Stimulated activated memory B cell treated with anti-CD40 and anti-IgM and Interleukin-4, amounts not matched to agents 10 μg/mL and 1 μg/mL and 100 μg/mL, for 72 hours (primary cell): ENCODE measurements around the gene DUSP5.
"Not testable (repeated sequence)": the region's sequence is repeated elsewhere in the genome, so short reads cannot be mapped to it uniquely, and the experiment has no call there.

ENCODE experiments used
- ATAC-seq: fragments of 150-1000 bp; cut with Tn5 transposase; 2 replicates; pipeline ENCODE4 v1.10.0; 2021
- H3K27ac Mint-ChIP-seq: one replicate; pipeline ENCODE4 v1.8.0; 2022; ENCODE audit warnings: mild to moderate bottlenecking, mixed read lengths
- H3K27me3 Mint-ChIP-seq: one replicate; pipeline ENCODE4 v1.8.0; 2022; ENCODE audit warnings: mixed read lengths
- H3K36me3 Mint-ChIP-seq: one replicate; pipeline ENCODE4 v1.8.0; 2022; ENCODE audit warnings: mixed read lengths
- H3K4me1 Mint-ChIP-seq: one replicate; pipeline ENCODE4 v1.8.0; 2022; ENCODE audit warnings: mixed read lengths
- H3K4me3 Mint-ChIP-seq: one replicate; pipeline ENCODE4 v1.8.0; 2022; ENCODE audit warnings: mild to moderate bottlenecking, moderate library complexity, mixed read lengths
- H3K9me3 Mint-ChIP-seq: one replicate; pipeline ENCODE4 v1.8.0; 2022; ENCODE audit warnings: mixed read lengths

The DUSP5 gene

DNA sequence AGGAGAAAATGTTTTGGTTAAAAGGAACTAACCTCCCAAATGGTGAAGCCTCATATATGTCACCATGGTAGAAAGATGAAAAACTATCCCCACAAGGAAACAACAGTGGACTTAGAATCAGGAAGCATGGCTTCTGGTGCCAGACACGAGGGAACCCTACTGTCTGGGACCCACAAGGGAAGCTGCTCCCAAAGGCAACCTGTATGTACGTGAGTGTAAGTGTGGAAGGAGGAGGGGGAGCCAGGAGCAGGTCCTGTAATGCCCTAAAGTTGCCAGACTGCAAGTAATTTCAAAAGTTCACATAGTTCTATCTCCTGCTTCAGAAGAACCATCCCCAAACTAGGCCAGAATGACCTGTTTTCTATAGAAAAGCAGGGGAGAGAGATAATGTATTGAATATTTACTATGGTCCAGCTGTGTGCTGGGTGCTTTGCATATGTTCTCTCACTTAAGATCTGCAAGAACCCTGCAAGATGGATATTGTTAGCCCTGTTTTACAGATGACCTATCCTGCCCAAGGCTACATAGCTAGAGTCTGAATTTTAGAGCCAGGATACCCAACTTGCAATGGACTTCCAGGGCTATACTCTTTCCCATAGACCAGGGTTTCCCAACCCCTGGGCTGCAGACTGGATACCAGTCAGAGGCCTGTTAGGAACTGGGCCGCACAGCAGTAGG lies 19.2 kb downstream of the DUSP5 start:
- H3K4me3 Mint-ChIP-seq = no peak overlapping the region
- peaks cover 33% of the 10 kb centered on the region for H3K36me3 Mint-ChIP-seq
- no peak for ATAC-seq
- H3K27ac Mint-ChIP-seq = no peak overlapping the region
- no peaks in the 10 kb centered on the region for H3K9me3 Mint-ChIP-seq
- H3K27me3 Mint-ChIP-seq = no peaks in the 10 kb centered on the region
- peaks cover 15% of the 10 kb centered on the region for H3K4me1 Mint-ChIP-seq

DNA sequence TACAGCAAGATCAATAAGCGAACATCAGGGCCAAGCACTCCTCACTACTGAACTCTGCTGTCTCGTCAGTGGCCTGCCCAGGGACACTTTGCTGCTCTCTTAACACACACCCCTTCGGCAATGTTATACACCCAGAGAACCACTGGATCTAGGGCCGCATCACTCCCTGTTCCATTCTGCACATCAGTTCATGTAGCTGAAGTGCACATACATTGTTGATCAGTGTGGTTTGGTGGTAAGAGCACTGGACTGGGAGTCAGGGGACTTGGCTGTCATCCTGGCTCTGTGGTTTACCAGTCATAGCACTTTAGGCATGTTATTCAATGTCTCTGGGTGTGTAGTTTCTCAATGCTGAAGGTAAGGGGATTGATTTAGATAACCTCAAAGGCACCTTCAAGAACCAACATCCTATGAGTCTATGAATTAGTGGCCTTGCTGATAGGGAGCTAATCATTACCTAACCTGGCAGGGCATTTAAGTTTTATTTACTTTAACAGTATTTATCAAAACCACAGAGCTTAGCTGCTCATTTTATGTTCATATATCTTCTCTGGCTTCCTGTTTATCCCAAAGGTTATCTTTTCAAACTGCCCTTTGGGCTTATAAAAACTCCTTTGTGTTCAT lies 24.8 kb downstream of the DUSP5 start:
- no peaks in the 10 kb centered on the region for H3K36me3 Mint-ChIP-seq
- H3K27me3 Mint-ChIP-seq = no peaks in the 10 kb centered on the region
- ATAC-seq = no peak
- no peak overlapping the region for H3K27ac Mint-ChIP-seq
- no peak overlapping the region for H3K4me3 Mint-ChIP-seq
- H3K4me1 Mint-ChIP-seq = peaks cover 4% of the 10 kb centered on the region
- no peaks in the 10 kb centered on the region for H3K9me3 Mint-ChIP-seq

DNA sequence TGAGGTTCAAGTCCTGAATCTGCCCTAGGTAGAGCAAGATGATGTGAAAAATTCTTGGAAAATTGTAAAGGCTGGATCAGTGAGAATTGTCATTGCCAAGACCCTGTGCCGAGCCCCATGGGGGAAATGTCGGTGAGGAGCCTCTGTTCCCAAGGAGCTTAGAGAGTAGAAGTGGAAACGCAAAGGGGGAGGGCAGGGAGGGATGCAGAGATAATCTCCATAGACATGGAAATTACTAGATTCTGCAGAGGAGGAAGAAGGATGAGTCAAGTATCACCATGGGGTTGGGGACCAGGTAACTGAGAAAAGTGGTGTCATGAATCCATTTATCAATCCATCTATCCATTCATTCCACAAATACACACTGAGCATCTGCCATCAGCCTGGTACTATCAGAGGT lies 26.0 kb downstream of the DUSP5 start:
- H3K36me3 Mint-ChIP-seq = no peaks in the 10 kb centered on the region

DNA sequence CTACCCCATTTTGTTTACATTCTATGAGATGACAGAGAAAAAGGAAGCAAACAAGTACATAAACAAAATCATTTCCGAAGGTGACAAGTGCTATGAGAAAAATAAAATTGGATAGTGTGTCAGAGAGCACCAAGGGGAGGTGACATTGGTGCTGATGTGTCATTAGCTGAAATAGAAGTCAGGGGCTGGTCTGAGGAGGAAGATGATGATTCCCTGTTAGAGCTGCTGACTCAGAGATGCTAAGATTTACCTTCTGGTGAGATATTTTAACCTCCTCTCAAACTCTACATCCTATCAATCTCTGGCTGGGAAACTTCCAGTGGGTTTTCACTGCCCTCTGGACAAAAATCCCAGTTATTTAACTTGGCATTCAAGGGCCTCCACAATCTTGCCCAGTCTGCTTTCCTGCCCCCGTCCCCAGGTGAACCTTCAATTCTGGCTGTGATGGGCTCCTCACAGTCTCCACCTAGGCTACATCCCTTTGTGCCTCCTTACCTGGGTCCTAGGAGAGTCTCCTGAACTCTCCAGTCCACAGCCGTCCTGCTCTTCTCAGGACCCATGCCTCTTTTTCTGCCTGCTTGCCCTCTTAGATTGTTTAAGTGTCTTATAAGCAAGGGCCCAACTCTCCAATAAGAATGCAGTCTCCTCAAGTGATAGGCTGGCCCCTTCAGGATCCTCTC lies 26.6 kb downstream of the DUSP5 start:
- H3K36me3 Mint-ChIP-seq = no peaks in the 10 kb centered on the region
- no peak overlapping the region for H3K4me3 Mint-ChIP-seq
- no peaks in the 10 kb centered on the region for H3K27me3 Mint-ChIP-seq
- H3K27ac Mint-ChIP-seq = no peak overlapping the region
- ATAC-seq = no peak
- H3K9me3 Mint-ChIP-seq = no peaks in the 10 kb centered on the region
- H3K4me1 Mint-ChIP-seq = peaks cover 20% of the 10 kb centered on the region

More for the DNA sequence above, 26.0 kb downstream of the DUSP5 start:
- ATAC-seq = no peak
- H3K4me3 Mint-ChIP-seq = no peak overlapping the region
- H3K27me3 Mint-ChIP-seq = no peaks in the 10 kb centered on the region
- peaks cover 15% of the 10 kb centered on the region for H3K4me1 Mint-ChIP-seq
- no peaks in the 10 kb centered on the region for H3K9me3 Mint-ChIP-seq
- no peak overlapping the region for H3K27ac Mint-ChIP-seq

DNA sequence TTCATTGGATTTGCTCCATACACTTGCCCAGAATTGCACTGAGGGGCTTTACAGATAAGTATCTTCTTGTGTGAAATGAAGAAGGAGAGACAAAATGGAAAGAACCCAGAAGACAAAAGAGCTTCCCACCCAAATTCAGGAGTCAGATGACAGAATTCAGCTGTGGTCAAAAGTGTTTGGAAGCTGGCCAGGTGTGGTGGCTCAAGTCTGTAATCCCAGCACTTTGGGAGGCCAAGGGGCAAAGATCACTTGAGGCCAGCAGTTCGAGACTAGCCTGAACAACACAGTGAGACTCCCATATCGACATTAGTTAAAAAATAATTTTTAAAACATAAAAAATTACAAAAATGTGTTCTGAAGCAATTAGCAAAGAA lies 27.1 kb downstream of the DUSP5 start:
- H3K9me3 Mint-ChIP-seq = no peaks in the 10 kb centered on the region

DNA sequence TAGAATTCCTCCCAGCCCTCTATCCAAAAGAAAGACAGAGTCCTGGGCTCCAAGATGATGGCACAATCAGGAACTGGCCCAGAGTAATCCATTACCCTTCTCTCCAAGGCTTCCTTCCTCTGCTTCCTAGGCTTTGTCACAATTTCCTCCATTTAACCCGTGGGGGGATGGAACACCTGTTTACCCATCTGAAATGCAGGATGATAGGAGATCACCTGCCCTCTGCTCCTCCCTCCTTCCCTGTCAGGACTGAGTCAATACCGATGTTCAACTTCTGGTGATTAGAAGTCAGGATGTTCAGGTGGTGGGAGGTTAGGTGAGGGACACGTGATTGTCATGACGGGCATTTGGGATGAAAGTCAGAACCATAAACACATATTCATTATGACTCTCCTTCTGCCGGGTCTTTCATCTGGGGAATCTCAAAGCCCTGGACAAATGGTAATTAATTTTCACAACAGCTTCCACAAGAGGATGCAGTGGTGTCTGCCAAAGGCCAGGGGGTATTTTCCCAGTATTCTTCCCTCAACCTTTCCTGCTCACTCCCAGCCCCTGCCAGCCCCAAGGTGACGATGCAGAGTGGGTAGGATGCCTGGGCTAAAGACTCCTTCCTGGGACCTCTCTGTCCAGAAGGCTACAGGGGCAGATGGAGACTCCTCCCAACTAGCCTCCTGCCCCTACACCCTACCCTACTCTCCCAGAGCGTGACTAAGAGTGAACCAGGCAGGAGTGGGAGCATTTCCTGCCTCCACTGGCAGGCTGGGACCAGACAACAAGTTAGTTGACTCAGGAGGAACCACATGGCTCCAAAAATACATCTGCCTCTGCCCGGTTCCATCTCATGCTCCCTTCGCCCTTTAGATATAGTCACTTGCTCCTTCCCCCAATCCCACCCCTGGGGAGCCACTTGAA lies 27.9 kb downstream of the DUSP5 start:
- Mint-ChIP-seq H3K27me3 (peaks cover 3% of the 10 kb centered on the region), H3K27ac (no peak overlapping the region), H3K9me3 (no peaks in the 10 kb centered on the region), H3K4me1 (peaks cover 24% of the 10 kb centered on the region), H3K36me3 (no peaks in the 10 kb centered on the region), H3K4me3 (no peak overlapping the region)
- ATAC-seq = no peak

More for the DNA sequence above, 27.1 kb downstream of the DUSP5 start:
- Mint-ChIP-seq H3K27me3 (no peaks in the 10 kb centered on the region), H3K36me3 (no peaks in the 10 kb centered on the region), H3K27ac (no peak overlapping the region), H3K4me3 (no peak overlapping the region), H3K4me1 (peaks cover 20% of the 10 kb centered on the region)
- ATAC-seq = no peak

DNA sequence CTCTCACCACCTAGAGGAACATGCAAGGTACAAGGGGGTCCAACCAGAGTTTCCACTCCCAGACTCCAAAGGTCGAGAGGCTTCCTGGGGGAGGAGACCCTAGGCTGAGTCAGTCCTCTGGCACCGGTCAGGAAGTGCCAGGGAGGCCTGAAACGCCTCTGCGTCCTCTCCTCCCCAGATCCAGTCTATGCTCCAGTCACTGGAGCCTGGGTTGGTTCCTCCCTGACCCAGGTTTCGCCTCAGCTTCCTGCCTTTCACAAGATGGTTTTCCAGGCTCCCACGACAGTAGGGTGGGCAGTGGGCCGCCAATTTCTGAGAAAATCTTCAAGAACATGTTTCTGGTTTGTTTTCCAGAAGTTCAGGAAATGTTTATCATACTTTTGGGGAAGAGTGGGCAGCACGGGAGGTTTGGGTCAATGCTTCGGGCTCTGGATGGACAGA lies 30.0 kb downstream of the DUSP5 start:
- ATAC-seq = no peak
- H3K4me1 Mint-ChIP-seq = peaks cover 29% of the 10 kb centered on the region
- H3K27ac Mint-ChIP-seq = peak overlapping the region; percentile 15
- H3K36me3 Mint-ChIP-seq = no peaks in the 10 kb centered on the region
- no peak overlapping the region for H3K4me3 Mint-ChIP-seq
- H3K27me3 Mint-ChIP-seq = peaks cover 10% of the 10 kb centered on the region
- no peaks in the 10 kb centered on the region for H3K9me3 Mint-ChIP-seq

DNA sequence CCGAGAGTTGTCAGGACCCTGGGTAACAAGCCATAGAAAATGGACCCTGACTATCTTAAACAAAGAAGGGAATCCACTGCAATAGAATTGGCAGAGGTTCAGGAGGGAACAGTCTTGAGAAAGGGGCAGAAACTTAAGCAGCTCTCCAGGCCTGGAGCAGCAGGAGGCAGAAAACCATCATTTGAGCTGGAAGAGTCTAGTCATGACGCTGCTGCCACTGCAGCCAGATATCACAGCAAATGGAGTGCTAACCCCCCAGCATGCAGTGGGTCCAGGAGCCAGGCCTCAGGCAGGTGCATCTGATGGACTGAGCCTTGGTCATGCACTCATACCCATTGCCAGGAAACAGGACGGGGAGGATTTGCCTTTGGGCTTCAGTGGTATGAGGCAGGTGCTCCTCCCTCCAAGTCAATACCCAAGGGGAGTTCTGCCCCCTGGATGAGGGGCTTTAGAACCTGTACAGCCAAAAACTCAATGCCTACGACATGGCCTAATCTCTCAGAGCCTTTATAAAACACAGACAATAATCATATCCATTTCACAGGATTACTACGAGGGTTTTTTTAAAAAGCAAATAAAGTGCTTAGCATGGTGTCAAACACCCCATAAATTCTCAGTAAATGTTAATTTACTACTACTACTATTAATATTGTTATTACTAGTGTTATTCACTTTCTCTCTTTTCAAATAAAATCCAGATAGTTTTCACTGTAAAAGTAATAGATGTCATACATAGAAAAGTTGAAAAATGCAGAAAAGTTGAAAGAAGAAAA lies 30.7 kb downstream of the DUSP5 start:
- ATAC-seq = peak; percentile 9
- Mint-ChIP-seq H3K4me1 (peaks cover 34% of the 10 kb centered on the region), H3K9me3 (no peaks in the 10 kb centered on the region), H3K27me3 (peaks cover 10% of the 10 kb centered on the region), H3K4me3 (no peak overlapping the region), H3K36me3 (no peaks in the 10 kb centered on the region), H3K27ac (peak overlapping the region; percentile 15)

DNA sequence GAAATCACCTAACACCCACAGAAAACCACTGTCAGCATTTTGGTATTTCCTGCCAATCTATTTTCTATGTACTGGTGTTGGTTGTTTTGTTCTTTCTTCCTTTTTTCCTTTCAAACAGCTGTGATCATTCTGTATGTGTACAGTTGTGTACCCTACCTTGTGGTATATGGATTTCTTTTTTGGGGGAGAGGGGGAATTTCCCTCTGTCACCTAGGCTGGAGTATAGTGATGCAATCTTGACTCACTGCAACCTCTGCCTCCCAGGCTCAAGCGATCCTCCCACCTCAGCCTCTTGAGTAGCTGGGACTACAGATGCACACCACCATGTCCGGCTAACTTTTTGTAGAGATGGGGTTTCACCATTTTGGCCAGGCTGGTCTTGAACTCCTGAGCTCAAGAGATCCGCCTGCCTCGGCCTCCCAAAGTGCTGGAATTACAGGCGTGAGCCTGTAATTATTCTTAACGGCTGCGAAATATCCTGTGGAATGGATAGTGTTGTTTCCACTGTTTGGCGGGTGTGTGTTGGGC lies 31.4 kb downstream of the DUSP5 start:
- peak; percentile 88 for ATAC-seq
- H3K27ac Mint-ChIP-seq, H3K9me3 Mint-ChIP-seq, H3K4me3 Mint-ChIP-seq, H3K27me3 Mint-ChIP-seq, H3K36me3 Mint-ChIP-seq: not testable (repeated sequence)
- peaks cover 40% of the 10 kb centered on the region for H3K4me1 Mint-ChIP-seq

DNA sequence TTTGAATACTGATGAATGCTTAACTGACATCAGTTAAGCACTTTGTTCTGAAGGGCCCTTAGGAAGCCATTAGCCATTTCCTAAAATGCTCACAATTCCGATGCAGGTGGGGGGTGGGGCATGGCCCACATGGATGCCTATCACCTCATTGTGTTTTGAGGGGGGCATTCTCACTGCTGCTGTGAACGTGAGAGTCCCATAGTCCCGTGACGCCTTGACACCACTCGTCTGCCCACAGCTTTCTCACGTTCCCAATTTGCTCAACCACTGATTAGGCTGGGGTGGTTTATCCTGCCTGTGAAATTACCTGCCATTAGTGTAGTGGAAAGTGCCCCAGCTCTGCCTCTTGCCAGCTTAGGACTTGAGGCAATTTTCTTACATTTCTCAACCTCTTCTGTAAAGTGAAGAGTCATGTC lies 31.9 kb downstream of the DUSP5 start:
- H3K27ac Mint-ChIP-seq = no peak overlapping the region
- no peaks in the 10 kb centered on the region for H3K36me3 Mint-ChIP-seq
- H3K4me3 Mint-ChIP-seq = no peak overlapping the region
- no peaks in the 10 kb centered on the region for H3K9me3 Mint-ChIP-seq
- peaks cover 10% of the 10 kb centered on the region for H3K27me3 Mint-ChIP-seq
- H3K4me1 Mint-ChIP-seq = peaks cover 45% of the 10 kb centered on the region
- no peak for ATAC-seq

DNA sequence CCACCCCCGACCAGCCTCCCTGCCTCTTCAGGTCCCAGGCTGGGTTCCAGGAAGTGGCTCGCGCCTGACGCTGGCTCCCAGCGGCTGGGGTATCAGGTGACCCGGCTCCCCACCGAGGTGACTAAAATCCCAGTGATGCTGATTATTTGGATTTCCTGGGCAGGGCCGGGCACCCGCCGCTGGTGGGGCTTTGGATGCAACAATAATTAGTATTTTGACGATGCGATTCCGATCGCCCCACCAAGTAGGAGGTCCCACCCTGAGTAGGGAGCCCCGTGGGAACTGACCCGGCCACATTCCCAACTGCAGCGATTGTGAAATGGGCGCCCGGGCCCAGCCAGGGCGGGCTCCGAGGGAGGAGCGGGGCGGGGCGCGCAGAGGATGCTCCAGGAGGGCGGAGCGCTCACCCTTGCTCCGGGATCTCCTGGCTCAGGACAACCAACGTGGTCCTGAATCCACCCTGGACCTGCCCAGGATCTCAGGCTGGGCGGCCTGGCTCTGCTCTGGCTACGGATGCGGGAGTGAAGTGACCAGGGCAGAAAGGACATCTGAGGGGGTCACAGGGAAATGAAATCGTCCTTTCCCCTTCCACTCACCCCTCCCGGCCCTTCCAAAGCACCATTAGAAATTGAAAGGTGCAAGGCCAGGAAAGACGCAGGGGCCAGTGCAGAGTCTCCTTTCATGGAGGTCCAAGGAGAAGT lies 32.6 kb downstream of the DUSP5 start:
- Mint-ChIP-seq H3K9me3 (no peaks in the 10 kb centered on the region), H3K27ac (no peak overlapping the region), H3K36me3 (no peaks in the 10 kb centered on the region), H3K4me1 (peaks cover 52% of the 10 kb centered on the region), H3K27me3 (peaks cover 10% of the 10 kb centered on the region), H3K4me3 (no peak overlapping the region)
- no peak for ATAC-seq

DNA sequence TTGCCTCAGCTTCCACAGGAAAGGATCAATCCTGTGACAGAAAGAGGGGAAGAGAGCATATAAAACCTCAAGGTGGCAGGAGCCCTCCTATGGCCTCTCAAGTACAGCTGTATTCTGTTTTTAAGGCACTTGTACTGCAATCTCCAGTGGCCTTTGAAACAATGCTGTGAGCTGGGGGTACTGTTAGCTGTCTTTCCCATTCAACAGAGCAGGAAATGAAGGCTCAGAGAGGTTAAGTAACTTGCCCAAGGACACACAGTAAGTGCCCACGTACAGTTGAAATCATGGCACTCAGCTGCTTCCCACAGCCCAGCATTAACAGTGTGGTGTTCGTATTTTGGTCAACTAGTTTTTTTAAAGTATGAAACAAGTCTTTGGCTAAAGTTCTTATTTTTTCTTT lies 34.0 kb downstream of the DUSP5 start:
- Mint-ChIP-seq H3K27me3 (peaks cover 10% of the 10 kb centered on the region), H3K9me3 (no peaks in the 10 kb centered on the region), H3K27ac (no peak overlapping the region), H3K4me3 (no peak overlapping the region), H3K4me1 (peaks cover 58% of the 10 kb centered on the region), H3K36me3 (no peaks in the 10 kb centered on the region)
- no peak for ATAC-seq

DNA sequence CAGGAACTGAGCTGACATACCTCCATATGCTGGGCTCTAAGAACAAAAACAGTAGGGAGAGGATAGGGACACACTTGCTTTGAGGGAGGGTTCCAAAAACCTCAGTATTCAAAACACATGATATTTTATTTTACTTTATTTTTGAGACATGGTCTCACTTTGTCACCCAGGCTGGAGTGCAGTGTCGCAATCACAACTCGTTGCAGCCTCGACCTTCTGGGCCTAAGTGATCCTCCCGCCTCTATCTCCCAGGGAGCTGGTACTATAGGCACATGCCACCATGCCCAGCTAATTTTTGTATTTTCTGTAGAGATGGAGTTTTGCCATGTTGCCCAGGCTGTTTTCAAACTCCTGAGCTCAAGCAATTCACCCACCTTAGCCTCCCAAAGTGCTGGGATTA lies 34.9 kb downstream of the DUSP5 start:
- H3K27me3 Mint-ChIP-seq, H3K36me3 Mint-ChIP-seq, ATAC-seq, H3K27ac Mint-ChIP-seq, H3K9me3 Mint-ChIP-seq, H3K4me3 Mint-ChIP-seq: not testable (repeated sequence)
- H3K4me1 Mint-ChIP-seq = peaks cover 67% of the 10 kb centered on the region

DNA sequence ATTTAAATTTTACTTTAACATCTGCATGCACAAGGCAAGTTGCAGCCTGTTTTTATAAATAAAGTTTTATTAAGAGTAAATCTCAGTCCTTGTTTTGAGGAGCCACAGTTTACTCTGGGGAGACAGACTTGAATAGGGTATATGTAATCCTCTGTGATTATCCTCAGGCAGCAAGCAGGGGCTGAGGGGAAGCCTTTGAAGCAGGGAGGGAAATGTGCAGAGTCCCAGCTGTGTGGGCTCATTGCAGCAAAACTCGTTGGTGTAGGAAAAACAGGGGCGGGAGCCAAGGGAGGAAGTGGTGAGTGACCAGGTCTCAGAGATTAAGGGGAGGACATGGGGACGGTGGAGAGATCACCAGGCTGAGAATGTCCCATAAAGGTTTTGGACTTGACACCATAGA lies 35.4 kb downstream of the DUSP5 start:
- Mint-ChIP-seq H3K36me3 (no peaks in the 10 kb centered on the region), H3K4me3 (no peak overlapping the region), H3K27me3 (peaks cover 10% of the 10 kb centered on the region), H3K9me3 (no peaks in the 10 kb centered on the region), H3K27ac (no peak overlapping the region), H3K4me1 (peaks cover 64% of the 10 kb centered on the region)
- ATAC-seq = no peak
